ENCODE measurements around the gene ABCG1. TPM values are rescaled to one million over a fixed set of nuclear protein-coding genes. Genes with fewer than 3 reads are reported as not detected.

Gene ABCG1
- total and polyA plus RNA-seq, 2 of the 4 experiments (the other 2 are of a cell fraction): 0.19 to 0.36 TPM

DNA sequence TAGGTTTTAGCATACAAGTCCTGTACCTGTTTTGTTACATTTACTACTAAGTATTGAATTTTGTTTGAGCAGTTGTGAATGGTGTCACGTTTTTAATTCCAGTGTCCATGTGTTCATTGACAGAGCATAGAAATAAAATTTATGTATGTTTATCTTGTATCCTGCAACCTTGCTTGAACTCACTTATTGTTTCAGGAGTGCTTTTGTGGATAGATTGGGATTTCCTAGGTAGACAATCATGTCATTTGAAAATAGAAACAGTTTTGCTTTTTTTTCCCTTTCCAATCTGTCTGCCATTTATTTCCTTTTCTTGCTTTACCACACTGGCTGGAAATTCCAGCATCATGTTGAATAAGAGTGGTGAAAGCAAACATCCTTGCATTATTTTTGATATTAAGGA is 15.0 kb upstream of the ABCG1 start:
- no peak overlapping the region for H3K4me3 ChIP-seq (ENCODE audit: insufficient read depth, low read depth, low read length)
- no peak overlapping the region for H4K5ac ChIP-seq (ENCODE audit: low read depth, low read length)
- no peak overlapping the region for H2AFZ ChIP-seq (replicated peaks; ENCODE audit: low read length, poor library complexity)
- no peak overlapping the region for H3K23ac ChIP-seq (ENCODE audit: low read depth, low read length)
- H3K14ac ChIP-seq (replicated peaks; ENCODE audit: low read depth, low read length): no peak overlapping the region
- no peaks in the 10 kb centered on the region for H4K20me1 ChIP-seq (ENCODE audit: insufficient read depth, low read length)
- H4K8ac ChIP-seq (ENCODE audit: low read depth in 2 of 2, low read length in 2 of 2): no peak overlapping the region
- ChIA-PET POLR2A (ENCODE audit: unreplicated experiment) (no interaction called here), CTCF (no interaction called here)
- H3K27ac ChIP-seq (ENCODE audit: insufficient read depth, low read length): no peak overlapping the region
- BruUV-seq (replicated peaks): no TSS peak
- ATAC-seq (ENCODE audit: low read depth) (no peak), DNase-seq (no peak)
- H2BK120ac ChIP-seq (ENCODE audit: low read depth, low read length): no peak overlapping the region
- no peak overlapping the region for H4K91ac ChIP-seq (ENCODE audit: insufficient read depth, low read depth, low read length)
- no peaks in the 10 kb centered on the region for H3K79me1 ChIP-seq (ENCODE audit: low read depth in 1 of 2, low read length in 2 of 2)
- no peak overlapping the region for H2BK15ac ChIP-seq (ENCODE audit: low read depth, low read length)
- no peak overlapping the region for H3K18ac ChIP-seq (ENCODE audit: low read depth, low read length)
- H3K9ac ChIP-seq (ENCODE audit: low read depth, low read length): no peak overlapping the region
- in situ Hi-C loops (cut with MboI; ENCODE audit: low sequenced_read_pairs) (no loop called here), dilution Hi-C loops (cut with HindIII; ENCODE audit: low sequenced_read_pairs, unreplicated experiment) (no loop called here), intact Hi-C loops (cut with micrococcal nuclease) (no loop called here)
- peaks cover 2% of the 10 kb centered on the region; the same call in 1 of the 2 replicates for H3K9me1 ChIP-seq (ENCODE audit: insufficient read depth, low read length)
- H3K4me1 ChIP-seq (ENCODE audit: control insufficient read depth, insufficient read depth, low read length): peaks cover 10% of the 10 kb centered on the region
- H3K4me2 ChIP-seq (ENCODE audit: low read depth, low read length): no peak overlapping the region
- no peak overlapping the region for H2BK20ac ChIP-seq (ENCODE audit: low read depth, low read length)
- H2AK5ac ChIP-seq (ENCODE audit: low read depth, low read length): no peak overlapping the region
- H3K27me3 ChIP-seq (ENCODE audit: control insufficient read depth, insufficient read depth, low read length): peaks cover 18% of the 10 kb centered on the region
- no peak overlapping the region for H3K4ac ChIP-seq (ENCODE audit: low read depth, low read length)
- H3K56ac ChIP-seq (ENCODE audit: extremely low read depth, insufficient read depth, low read length): no peak overlapping the region
- TF ChIP-seq, protein P1, sequence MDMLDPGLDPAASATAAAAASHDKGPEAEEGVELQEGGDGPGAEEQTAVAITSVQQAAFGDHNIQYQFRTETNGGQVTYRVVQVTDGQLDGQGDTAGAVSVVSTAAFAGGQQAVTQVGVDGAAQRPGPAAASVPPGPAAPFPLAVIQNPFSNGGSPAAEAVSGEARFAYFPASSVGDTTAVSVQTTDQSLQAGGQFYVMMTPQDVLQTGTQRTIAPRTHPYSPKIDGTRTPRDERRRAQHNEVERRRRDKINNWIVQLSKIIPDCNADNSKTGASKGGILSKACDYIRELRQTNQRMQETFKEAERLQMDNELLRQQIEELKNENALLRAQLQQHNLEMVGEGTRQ (IDR thresholded peaks at IDR 0.05; ENCODE audit: low read depth, low read length): no peak
- TF ChIP-seq BHLHE40 (IDR thresholded peaks at IDR 0.05; ENCODE audit: low read depth, low read length): no peak
- H3K36me3 ChIP-seq (ENCODE audit: control insufficient read depth, insufficient read depth, low read length): no peaks in the 10 kb centered on the region
- H3K9me3 ChIP-seq (ENCODE audit: control insufficient read depth, insufficient read depth, low read length): no peaks in the 10 kb centered on the region
- no peak overlapping the region for H2AK9ac ChIP-seq (replicated peaks; ENCODE audit: low read depth, low read length, poor library complexity)
- no peak overlapping the region for H2BK5ac ChIP-seq (ENCODE audit: low read depth, low read length, poor library complexity, severe bottlenecking)
- WGBS, 2 experiments (ENCODE audit: extremely low coverage in 2 of 2, insufficient read length in 1 of 2): no CpG with 5 or more reads among the region's 1 CpG
